ENCODE measurements around the gene LIN28A. TPM values are rescaled to one million over a fixed set of nuclear protein-coding genes. Genes with fewer than 3 reads are reported as not detected.

The LIN28A gene, protein sequence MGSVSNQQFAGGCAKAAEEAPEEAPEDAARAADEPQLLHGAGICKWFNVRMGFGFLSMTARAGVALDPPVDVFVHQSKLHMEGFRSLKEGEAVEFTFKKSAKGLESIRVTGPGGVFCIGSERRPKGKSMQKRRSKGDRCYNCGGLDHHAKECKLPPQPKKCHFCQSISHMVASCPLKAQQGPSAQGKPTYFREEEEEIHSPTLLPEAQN
- polyA plus RNA-seq (2012; ENCODE audit: insufficient read length, low read depth) = not detected

DNA sequence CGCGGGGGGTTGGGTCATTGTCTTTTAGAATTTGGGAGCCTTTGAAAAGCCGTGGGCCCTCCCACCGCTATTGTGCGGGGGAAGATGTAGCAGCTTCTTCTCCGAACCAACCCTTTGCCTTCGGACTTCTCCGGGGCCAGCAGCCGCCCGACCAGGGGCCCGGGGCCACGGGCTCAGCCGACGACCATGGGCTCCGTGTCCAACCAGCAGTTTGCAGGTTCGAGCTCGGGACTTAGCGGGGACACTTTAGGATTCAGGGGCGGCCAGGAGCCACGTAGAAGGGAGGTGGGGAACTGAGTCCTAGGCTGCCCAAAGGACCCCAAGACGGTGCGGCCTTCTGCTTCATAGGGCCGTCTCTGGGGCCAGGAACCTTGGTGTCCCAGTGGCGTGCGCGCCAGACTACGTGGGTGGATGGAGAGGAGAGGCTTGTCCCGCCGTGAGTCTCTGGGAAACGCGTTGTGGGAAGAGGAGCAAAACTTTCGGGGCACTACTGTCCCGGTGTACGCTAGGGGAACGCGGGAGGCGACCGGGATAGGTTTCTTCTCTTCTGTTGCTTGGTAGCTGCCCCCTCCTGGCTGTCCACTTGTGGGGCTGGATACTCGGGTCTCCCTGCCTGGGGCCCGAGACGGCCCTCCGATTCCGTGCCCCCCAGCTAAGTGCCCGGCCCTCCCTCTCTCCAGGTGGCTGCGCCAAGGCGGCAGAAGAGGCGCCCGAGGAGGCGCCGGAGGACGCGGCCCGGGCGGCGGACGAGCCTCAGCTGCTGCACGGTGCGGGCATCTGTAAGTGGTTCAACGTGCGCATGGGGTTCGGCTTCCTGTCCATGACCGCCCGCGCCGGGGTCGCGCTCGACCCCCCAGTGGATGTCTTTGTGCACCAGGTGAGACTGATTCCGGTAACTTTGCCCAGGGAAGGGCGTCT is at the start of gene LIN28A:
TSS of gene LIN28A (plus strand) at position 112 of the 918 bp plus-strand sequence. CDS start at position 187, 75 bp downstream.
- TF ChIP-seq TAF1 (IDR thresholded peaks at IDR 0.05; ENCODE audit: borderline replicate concordance, insufficient read depth, low read length) (no peak), SIN3A (IDR thresholded peaks at IDR 0.05; ENCODE audit: borderline replicate concordance, insufficient read depth, low read length) (no peak), FOXP2 (optimal IDR thresholded peaks at IDR 0.05; ENCODE audit: borderline replicate concordance, extremely low read depth, extremely low read length, insufficient read depth) (no peak), POLR2AphosphoS5 (IDR thresholded peaks at IDR 0.05; ENCODE audit: low read depth, low read length) (no peak)
- TF ChIP-seq, protein P1, sequence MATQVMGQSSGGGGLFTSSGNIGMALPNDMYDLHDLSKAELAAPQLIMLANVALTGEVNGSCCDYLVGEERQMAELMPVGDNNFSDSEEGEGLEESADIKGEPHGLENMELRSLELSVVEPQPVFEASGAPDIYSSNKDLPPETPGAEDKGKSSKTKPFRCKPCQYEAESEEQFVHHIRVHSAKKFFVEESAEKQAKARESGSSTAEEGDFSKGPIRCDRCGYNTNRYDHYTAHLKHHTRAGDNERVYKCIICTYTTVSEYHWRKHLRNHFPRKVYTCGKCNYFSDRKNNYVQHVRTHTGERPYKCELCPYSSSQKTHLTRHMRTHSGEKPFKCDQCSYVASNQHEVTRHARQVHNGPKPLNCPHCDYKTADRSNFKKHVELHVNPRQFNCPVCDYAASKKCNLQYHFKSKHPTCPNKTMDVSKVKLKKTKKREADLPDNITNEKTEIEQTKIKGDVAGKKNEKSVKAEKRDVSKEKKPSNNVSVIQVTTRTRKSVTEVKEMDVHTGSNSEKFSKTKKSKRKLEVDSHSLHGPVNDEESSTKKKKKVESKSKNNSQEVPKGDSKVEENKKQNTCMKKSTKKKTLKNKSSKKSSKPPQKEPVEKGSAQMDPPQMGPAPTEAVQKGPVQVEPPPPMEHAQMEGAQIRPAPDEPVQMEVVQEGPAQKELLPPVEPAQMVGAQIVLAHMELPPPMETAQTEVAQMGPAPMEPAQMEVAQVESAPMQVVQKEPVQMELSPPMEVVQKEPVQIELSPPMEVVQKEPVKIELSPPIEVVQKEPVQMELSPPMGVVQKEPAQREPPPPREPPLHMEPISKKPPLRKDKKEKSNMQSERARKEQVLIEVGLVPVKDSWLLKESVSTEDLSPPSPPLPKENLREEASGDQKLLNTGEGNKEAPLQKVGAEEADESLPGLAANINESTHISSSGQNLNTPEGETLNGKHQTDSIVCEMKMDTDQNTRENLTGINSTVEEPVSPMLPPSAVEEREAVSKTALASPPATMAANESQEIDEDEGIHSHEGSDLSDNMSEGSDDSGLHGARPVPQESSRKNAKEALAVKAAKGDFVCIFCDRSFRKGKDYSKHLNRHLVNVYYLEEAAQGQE (IDR thresholded peaks at IDR 0.05; ENCODE audit: insufficient read depth in 1 of 2, low read depth in 2 of 2, low read length in 2 of 2) = no peak

DNA sequence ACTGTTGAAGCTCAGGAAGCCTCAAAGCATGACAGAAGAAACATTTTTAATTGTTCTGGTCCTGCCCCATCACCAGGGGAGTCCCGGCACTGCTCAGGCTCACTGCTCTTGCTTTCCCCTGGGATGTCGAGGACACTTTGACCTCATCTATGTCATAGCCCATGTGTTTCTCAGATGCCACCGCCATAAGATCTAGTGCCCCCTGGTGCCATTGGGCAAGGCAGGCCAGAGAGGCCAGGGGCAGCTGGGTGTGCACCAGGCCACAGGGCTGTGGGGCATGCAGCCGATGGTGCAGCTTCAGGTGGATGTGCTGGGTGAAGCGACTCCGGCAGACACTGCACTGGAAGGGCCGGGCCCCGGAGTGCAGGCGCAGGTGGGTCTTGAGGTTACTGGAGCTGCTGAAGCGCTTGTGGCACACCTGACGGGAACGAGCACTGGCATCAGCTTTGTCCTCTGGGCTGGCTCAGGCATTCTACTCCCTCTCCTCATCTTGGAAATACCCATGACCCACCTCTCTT is 49.0 kb upstream of the LIN28A start:
- TF ChIP-seq TAF1 (IDR thresholded peaks at IDR 0.05; ENCODE audit: borderline replicate concordance, insufficient read depth, low read length) = no peak

DNA sequence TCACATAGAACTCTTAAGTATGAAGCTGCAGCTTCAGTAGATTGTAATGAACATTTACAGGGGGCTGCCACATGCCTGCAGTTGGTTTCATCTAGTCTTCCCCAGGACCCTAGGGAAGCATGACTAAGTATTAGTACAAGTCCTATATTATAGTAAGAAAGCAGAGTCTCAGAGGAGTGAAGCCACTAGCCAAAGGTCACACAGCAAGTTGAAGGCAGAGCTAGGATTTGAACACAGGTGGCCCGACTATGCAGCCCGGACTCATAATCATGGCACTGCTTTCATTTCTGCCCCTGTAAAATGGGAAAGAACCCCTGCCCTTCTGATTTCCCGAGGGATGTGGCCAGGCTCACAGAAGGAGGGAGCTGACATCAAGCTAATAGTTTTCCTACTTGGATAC is 48.3 kb upstream of the LIN28A start:
- TF ChIP-seq FOXP2 (optimal IDR thresholded peaks at IDR 0.05; ENCODE audit: borderline replicate concordance, extremely low read depth, extremely low read length, insufficient read depth) (no peak), TAF1 (IDR thresholded peaks at IDR 0.05; ENCODE audit: borderline replicate concordance, insufficient read depth, low read length) (no peak), SIN3A (IDR thresholded peaks at IDR 0.05; ENCODE audit: borderline replicate concordance, insufficient read depth, low read length) (no peak), POLR2AphosphoS5 (IDR thresholded peaks at IDR 0.05; ENCODE audit: low read depth, low read length) (no peak)
- TF ChIP-seq, protein P1 (IDR thresholded peaks at IDR 0.05; ENCODE audit: insufficient read depth in 1 of 2, low read depth in 2 of 2, low read length in 2 of 2) = no peak

DNA sequence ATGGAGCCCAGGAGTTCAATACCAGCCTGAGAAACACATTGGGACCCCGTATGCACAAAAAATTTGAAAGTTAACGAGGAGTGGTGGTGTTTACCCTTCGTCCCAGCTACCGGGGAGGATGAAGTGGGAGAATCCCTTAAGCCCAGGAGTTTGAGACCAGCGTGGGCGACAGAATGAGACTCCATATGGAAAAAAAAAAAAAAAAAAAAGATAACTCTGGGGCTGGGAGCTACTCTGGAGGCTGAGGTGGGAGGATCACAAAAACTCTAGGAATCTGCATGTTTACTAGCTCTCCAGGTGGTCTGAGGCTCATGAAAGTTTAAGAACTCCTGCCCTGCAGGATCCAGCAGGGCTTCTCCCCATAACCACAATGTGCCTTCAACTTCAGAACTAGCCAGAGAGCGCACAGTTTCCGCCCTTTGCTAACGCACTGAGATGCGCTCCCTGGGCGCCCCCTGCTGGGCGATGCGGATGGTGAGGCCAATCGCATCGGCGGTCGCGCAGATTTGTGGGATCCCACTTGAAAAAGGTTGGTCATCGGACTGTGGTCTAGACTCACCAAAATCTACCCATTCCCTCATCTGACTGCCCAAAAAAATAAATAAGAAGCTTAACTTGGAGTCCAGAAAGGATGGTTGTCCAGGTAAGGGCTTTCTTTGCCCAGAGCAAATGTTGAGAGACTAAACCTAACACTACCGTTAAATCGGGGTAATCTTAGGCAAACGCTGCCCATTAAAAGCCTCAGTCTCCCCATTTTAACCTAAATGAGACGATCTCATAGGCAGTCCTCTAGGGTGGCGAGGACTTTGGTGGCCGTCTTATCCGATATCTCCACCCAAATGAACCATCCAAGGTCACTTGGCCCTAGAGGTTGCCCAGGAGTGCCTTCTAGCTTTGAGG is 46.8 kb upstream of the LIN28A start:
- TF ChIP-seq FOXP2 (optimal IDR thresholded peaks at IDR 0.05; ENCODE audit: borderline replicate concordance, extremely low read depth, extremely low read length, insufficient read depth) (no peak), SIN3A (IDR thresholded peaks at IDR 0.05; ENCODE audit: borderline replicate concordance, insufficient read depth, low read length) (no peak), POLR2AphosphoS5 (IDR thresholded peaks at IDR 0.05; ENCODE audit: low read depth, low read length) (no peak), TAF1 (IDR thresholded peaks at IDR 0.05; ENCODE audit: borderline replicate concordance, insufficient read depth, low read length) (no peak)
- TF ChIP-seq, protein P1 (IDR thresholded peaks at IDR 0.05; ENCODE audit: insufficient read depth in 1 of 2, low read depth in 2 of 2, low read length in 2 of 2) = no peak

DNA sequence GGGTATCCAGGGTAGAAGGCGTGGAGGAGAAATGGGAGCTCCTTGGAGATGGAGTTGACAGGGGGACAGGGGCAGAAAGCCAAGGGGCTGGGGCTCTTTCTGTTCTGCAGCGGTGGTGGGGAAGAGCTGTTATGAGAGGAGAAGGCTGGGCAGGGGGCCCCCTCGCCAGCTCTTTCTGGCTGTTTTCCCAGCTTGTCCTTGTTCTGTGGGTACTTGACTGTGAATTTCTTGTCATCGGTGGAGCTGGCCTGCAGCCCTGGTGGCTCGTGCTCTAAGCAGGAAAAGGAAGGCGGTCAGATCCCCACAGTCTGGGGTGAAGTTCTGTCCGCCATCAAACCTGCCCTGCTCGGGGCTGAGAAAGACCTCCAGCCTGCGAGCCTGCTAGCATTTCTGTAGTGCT is 45.7 kb upstream of the LIN28A start:
- no peak for TF ChIP-seq FOXP2 (optimal IDR thresholded peaks at IDR 0.05; ENCODE audit: borderline replicate concordance, extremely low read depth, extremely low read length, insufficient read depth)
- TF ChIP-seq SIN3A (IDR thresholded peaks at IDR 0.05; ENCODE audit: borderline replicate concordance, insufficient read depth, low read length) = no peak
